Transverse colon (tissue), 4 donors: Measurements from ENCODE around the gene GRHPR. TPM values are rescaled to one million over a fixed set of nuclear protein-coding genes. Genes with fewer than 3 reads are reported as not detected.
"Not testable (repeated sequence)": the region's sequence is repeated elsewhere in the genome, so short reads cannot be mapped to it uniquely, and the experiment has no call there.

ENCODE experiments used
- DNase-seq: peaks from one replicate; pipeline ENCODE4 v3.0.0-alpha.2; 2019
- H3K27ac ChIP-seq, 4 donors: fragments of 200-600 bp; sonication (generic); 2 replicates each; pipeline ENCODE4 v1.5.1; 2016 to 2018; ENCODE audit warnings: inconsistent platforms in 4 of 4
- H3K27me3 ChIP-seq: fragments of 200-600 bp; sonication (generic); 2 replicates; pipeline ENCODE4 v1.5.1; 2017; ENCODE audit warnings: inconsistent platforms
- H3K36me3 ChIP-seq, 4 donors: fragments of 200-600 bp; sonication (generic); 2 replicates each; pipeline ENCODE4 v1.5.1; 2017 to 2019; ENCODE audit warnings: inconsistent platforms in 4 of 4
- H3K4me1 ChIP-seq, 4 donors: fragments of 200-600 bp; sonication (generic); 2 replicates each; pipeline ENCODE4 v1.5.1; 2017 to 2020; ENCODE audit warnings: inconsistent platforms in 4 of 4
- H3K4me3 ChIP-seq, 4 donors: fragments of 200-600 bp; sonication (generic); 1 replicate in 1 of 4; 2 replicates in 3 of 4; pipeline versions ENCODE4 v1.5.1 to v1.6.1; 2017 to 2019; ENCODE audit warnings: inconsistent platforms in 4 of 4
- H3K9me3 ChIP-seq, 2 donors: fragments of 200-600 bp; sonication (generic); 2 replicates each; pipeline ENCODE4 v1.5.1; 2017 to 2019; ENCODE audit warnings: inconsistent platforms in 2 of 2
- CTCF ChIP-seq, 5 experiments: fragments of 200-600 bp in 3 of 5; fragments of 450-650 bp in 2 of 5; sonication (generic) in 3 of 5; IDR thresholded peaks; 1 replicate in 2 of 5; 2 replicates in 3 of 5; pipeline ENCODE4 v1.5.1; 2016 to 2017; ENCODE audit warnings: antibody characterized with exemption in 5 of 5, inconsistent platforms in 3 of 5, mild to moderate bottlenecking in 2 of 5, moderate library complexity in 1 of 5
- EP300 ChIP-seq: sonication (generic); formaldehyde crosslinking; IDR thresholded peaks from one replicate; pipeline ENCODE4 v1.6.1; 2017; ENCODE audit warnings: antibody characterized with exemption, low read depth
- POLR2A ChIP-seq: fragments of 450-650 bp; IDR thresholded peaks from one replicate; pipeline ENCODE4 v1.6.1; 2016; ENCODE audit warnings: antibody characterized with exemption, mild to moderate bottlenecking, moderate library complexity
- POLR2AphosphoS5 ChIP-seq, 3 donors: sonication (generic); formaldehyde crosslinking; IDR thresholded peaks; one replicate each; pipeline ENCODE4 v1.6.1; 2016; ENCODE audit warnings: antibody characterized with exemption in 3 of 3
- WGBS, 2 donors: methylation state at CpG; one replicate each; pipeline ENCODE4 v1.1.5; 2018; ENCODE audit warnings: low coverage in 1 of 2; 5-methylcytosine and 5-hydroxymethylcytosine counted together
- in situ Hi-C, 4 donors: fragments of 200-750 bp; cut with MboI; loops; one replicate each; pipeline versions ENCODE4 v1.15.0 to v1.15.1; 2017; ENCODE audit warnings: low sequenced_read_pairs in 3 of 4, low pct_ligation_motif_present in 1 of 4, low pct_unique_long_range_greater_than_20kb in 1 of 4
- intact Hi-C: fragments of 100-400 bp; cut with DNase I; formaldehyde crosslinking; loops from one replicate; pipeline ENCODE4 v1.15.1; 2023; ENCODE audit warnings: low total_unique reads
- total RNA-seq, 4 donors: library from RNA; depleted of rRNA; stranded (reverse); fragments of >200 nt; gene quantifications; one replicate each; pipeline ENCODE4 v1.1.0, GENCODE V29; 2016

The GRHPR gene
- total RNA-seq, 4 donors from 2014 or later = 48.6 to 131 (median 104) TPM

- no peaks in the 10 kb centered on the region for H3K27me3 ChIP-seq
- no peaks in the 10 kb centered on the region for H3K36me3 ChIP-seq
- 1% methylated on average over 50 of the region's 52 CpGs; no CpG with 5 or more reads in 1 of the 2 donors for WGBS, 2 donors
- in situ Hi-C loops (loop anchor here in 2 of 4 donors (10.0 to 25.0 kb wide), 3 partner anchors 129 to 597 kb away; partner anchors contain the start of genes EXOSC3 (in 1 of the 2), SHB (in 1 of the 2) and TOMM5 (in 1 of the 2)), intact Hi-C loops (no loop called here)
- peaks cover 14 to 37% (median 30%) of the 10 kb centered on the region in 4 donors for H3K4me1 ChIP-seq
- DNase-seq = peak; percentile 99
- TF ChIP-seq POLR2AphosphoS5 (IDR thresholded peaks at IDR 0.05) (peak; percentile 78 to 90 (median 89)), POLR2A (no peak), EP300 (no peak), CTCF (IDR thresholded peaks at IDR 0.05) (no peak)
- H3K27ac ChIP-seq = peak within 1 kb of the TSS; percentile 94 to 99 (median 98)
- H3K4me3 ChIP-seq = peak within 1 kb of the TSS; percentile 69 to 95 (median 79)
- no peaks in the 10 kb centered on the region for H3K9me3 ChIP-seq
Measured at GRCh38 chr9:37465249-37466036, 42.9 kb downstream of the GRHPR start, which contains the start of gene ZBTB5. Gene ZBTB5, minus strand, starts transcription at chr9:37465450. Its CDS starts 22,899 bp downstream, at chr9:37442551.

GRCh38 chr9:37466037-37466709 lies 43.7 kb downstream of the GRHPR start:
- intact Hi-C loops = no loop called here
- Histone ChIP-seq H3K36me3 (no peaks in the 10 kb centered on the region), H3K9me3 (no peaks in the 10 kb centered on the region), H3K4me3 (peak overlapping the region; percentile 49 to 95 (median 71)), H3K27ac (peak overlapping the region; percentile 94 to 99 (median 98)), H3K4me1 (peaks cover 14 to 37% (median 30%) of the 10 kb centered on the region in 4 donors), H3K27me3 (no peaks in the 10 kb centered on the region)
- TF ChIP-seq POLR2AphosphoS5 (IDR thresholded peaks at IDR 0.05) = peak in 2 of 3 donors; percentile 8 to 35
- peak; percentile 81 for TF ChIP-seq POLR2A
- no peak for TF ChIP-seq CTCF (IDR thresholded peaks at IDR 0.05)
- no peak for TF ChIP-seq EP300
- peak; percentile 82 for DNase-seq
- in situ Hi-C loops = loop anchor here in 2 of 4 donors (10.0 to 25.0 kb wide), 3 partner anchors 129 to 596 kb away; partner anchors contain the start of genes EXOSC3 (in 1 of the 2), SHB (in 1 of the 2) and TOMM5 (in 1 of the 2)
- 1 to 3% methylated on average over 21 to 47 of the region's 47 CpGs for WGBS, 2 donors

GRCh38 chr9:37467530-37467929 lies 45.0 kb downstream of the GRHPR start:
- WGBS, 2 donors = 84 to 85% methylated on average over 13 to 17 of the region's 17 CpGs
- H3K27me3 ChIP-seq, H3K9me3 ChIP-seq, intact Hi-C loops, H3K36me3 ChIP-seq: not testable (repeated sequence)
- peaks cover 14 to 33% (median 27%) of the 10 kb centered on the region in 4 donors for H3K4me1 ChIP-seq
- DNase-seq = peak; percentile 60
- H3K27ac ChIP-seq = peak overlapping the region; percentile 94 to 99 (median 98)
- in situ Hi-C loops = loop anchor here in 2 of 4 donors (10.0 to 25.0 kb wide), 3 partner anchors 127 to 595 kb away; partner anchors contain the start of genes EXOSC3 (in 1 of the 2), SHB (in 1 of the 2) and TOMM5 (in 1 of the 2)
- H3K4me3 ChIP-seq = peak overlapping the region in 1 of 4 donors; percentile 69

GRCh38 chr9:37468620-37469019 lies 46.1 kb downstream of the GRHPR start:
- TF ChIP-seq EP300 = no peak
- TF ChIP-seq POLR2A = no peak
- TF ChIP-seq CTCF (IDR thresholded peaks at IDR 0.05) = no peak
- no peak for TF ChIP-seq POLR2AphosphoS5 (IDR thresholded peaks at IDR 0.05)
- intact Hi-C loops = no loop called here
- peaks cover 8 to 26% (median 18%) of the 10 kb centered on the region in 4 donors for H3K4me1 ChIP-seq
- no peak overlapping the region for H3K27ac ChIP-seq
- H3K9me3 ChIP-seq = no peaks in the 10 kb centered on the region
- 93 to 94% methylated on average over 3 to 5 of the region's 6 CpGs for WGBS, 2 donors
- H3K36me3 ChIP-seq = no peaks in the 10 kb centered on the region
- no peak for DNase-seq
- no peak overlapping the region for H3K4me3 ChIP-seq
- H3K27me3 ChIP-seq = no peaks in the 10 kb centered on the region
- in situ Hi-C loops = loop anchor here in 2 of 4 donors (10.0 to 25.0 kb wide), 3 partner anchors 126 to 594 kb away; partner anchors contain the start of genes EXOSC3 (in 1 of the 2), SHB (in 1 of the 2) and TOMM5 (in 1 of the 2)
